Measurements from ENCODE around the gene TRAPPC10.

Gene TRAPPC10, protein sequence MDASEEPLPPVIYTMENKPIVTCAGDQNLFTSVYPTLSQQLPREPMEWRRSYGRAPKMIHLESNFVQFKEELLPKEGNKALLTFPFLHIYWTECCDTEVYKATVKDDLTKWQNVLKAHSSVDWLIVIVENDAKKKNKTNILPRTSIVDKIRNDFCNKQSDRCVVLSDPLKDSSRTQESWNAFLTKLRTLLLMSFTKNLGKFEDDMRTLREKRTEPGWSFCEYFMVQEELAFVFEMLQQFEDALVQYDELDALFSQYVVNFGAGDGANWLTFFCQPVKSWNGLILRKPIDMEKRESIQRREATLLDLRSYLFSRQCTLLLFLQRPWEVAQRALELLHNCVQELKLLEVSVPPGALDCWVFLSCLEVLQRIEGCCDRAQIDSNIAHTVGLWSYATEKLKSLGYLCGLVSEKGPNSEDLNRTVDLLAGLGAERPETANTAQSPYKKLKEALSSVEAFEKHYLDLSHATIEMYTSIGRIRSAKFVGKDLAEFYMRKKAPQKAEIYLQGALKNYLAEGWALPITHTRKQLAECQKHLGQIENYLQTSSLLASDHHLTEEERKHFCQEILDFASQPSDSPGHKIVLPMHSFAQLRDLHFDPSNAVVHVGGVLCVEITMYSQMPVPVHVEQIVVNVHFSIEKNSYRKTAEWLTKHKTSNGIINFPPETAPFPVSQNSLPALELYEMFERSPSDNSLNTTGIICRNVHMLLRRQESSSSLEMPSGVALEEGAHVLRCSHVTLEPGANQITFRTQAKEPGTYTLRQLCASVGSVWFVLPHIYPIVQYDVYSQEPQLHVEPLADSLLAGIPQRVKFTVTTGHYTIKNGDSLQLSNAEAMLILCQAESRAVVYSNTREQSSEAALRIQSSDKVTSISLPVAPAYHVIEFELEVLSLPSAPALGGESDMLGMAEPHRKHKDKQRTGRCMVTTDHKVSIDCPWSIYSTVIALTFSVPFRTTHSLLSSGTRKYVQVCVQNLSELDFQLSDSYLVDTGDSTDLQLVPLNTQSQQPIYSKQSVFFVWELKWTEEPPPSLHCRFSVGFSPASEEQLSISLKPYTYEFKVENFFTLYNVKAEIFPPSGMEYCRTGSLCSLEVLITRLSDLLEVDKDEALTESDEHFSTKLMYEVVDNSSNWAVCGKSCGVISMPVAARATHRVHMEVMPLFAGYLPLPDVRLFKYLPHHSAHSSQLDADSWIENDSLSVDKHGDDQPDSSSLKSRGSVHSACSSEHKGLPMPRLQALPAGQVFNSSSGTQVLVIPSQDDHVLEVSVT

DNA sequence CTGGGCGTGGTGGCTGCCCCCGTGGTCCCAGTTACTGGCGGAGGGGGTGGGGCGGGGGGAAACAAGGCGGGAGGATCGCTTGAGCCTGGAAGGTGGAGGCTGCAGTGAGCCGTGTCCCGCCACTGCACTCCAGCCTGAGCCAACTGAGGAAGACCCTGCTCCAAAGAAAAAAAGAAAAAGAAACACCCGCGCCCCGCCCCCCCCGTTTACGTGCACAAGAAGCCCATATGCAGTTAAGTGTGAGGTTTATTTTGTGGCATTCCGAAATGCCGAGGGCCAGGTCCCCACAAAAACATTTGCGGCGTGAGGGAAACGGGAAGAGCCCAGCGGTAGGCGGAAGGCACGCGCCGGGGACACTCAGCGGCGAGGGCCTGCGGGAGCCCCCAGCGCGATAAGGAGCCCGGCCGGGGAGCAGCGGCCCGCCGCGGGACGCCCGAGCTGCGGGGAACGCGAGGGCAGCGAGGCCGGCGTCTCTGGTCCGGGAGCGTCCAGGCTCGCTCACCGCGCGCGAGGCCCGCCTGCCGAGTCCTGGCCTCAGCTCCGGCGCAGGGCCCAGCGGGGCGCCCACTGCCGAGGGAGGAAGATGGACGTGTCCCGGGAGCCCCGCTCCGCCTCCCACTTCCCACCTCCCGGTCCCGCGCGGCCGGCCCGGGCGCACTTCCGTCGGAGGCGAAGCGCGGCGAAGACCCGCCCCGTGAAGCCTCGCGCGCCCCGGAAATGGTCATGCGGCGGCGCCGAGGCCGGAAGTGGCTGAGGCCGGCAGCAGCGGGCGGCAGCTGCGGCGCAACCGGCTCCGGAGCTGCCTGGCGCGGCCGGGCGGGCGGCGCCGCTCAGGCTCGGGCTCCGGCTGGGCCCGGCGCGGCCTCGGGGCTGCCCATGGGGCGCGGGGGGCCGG, at the start of gene TRAPPC10:
Gene TRAPPC10 (plus strand): TSS at position 731 of the 895 bp plus-strand sequence. CDS start 185 bp downstream, outside the sequence.
- peak; percentile 79 for DNase-seq (ENCODE audit: low read depth, low spot score)

DNA sequence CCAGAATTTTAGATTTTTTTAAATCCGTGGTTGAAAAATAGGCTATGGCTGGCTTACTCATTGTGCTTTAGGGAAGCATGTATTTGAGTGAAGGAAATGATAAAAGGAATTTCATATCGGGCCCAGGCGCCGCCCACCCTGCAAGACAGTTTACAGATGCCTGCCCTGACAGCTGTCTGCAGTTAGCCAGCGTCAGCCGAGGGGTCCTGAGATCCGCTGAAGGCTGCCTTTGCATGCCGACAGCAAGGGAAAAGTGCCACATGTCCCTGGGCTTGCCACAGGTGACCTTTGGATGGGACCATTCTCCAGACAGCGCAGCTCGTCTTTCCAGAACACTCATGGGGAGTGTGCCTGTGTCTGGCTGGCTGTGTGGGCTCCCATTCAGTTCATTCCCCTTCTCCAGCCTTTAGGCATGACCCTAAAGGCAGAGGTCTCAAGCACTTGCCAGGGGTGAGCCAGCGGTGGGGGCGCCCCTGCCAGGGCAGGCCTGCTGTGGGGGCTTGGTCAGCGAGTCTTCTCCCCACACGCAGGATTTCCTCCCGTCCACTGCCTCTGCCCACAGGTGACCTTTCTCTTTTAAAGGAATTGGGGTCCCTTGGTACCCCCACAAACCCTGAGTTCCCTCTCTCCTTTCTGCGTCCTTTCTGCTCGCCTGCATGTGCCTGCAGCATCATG, 46.1 kb upstream of the TRAPPC10 start:
- no peak for DNase-seq (ENCODE audit: low read depth, low spot score)

DNA sequence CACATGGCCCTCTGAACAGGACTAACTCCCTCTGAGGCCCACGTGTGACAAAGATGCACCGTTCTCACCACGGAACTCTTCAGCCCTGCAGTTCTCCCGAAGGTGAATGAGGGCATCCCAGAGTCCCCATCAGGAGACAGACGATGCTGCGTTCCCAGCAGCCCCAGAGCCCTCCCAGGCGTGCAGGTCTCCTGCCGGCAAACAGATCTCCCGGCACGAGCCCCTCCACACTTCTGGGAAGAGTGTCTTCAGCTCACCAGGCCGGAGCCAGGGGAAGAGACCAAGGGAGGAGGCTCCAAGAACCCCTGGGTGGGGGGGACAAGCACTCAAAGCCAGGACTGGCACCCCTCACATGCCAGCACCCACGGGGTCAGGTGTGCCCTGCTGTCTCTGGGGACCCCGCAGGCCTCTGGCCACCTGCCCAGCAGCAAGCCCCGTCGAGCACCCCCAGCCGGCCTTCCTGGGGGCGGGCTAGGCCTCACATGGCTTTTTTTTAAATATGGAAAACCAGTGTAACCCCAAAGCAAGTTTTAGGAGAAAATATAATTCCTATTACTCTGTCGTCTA, 45.1 kb upstream of the TRAPPC10 start:
- DNase-seq (ENCODE audit: low read depth, low spot score), result no peak

DNA sequence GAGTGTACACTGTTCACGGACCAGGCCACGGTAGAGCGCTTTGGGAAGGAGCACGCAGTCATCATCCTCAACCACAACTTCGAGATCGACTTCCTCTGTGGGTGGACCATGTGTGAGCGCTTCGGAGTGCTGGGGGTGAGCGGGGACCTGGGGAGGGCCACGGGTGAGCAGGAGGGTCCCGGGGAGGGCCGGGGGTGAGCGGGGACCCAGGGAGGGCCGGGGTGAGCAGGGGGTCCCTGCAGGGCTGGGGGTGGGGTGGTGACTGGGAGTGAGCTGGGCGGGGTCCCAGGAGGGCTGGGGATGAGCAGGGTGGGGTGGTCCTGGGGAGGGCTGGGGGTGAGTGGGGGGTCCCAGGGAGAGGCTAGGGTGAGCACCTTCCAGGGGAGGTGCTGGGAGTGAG, 44.1 kb upstream of the TRAPPC10 start:
- DNase-seq (ENCODE audit: low read depth, low spot score), result no peak

DNA sequence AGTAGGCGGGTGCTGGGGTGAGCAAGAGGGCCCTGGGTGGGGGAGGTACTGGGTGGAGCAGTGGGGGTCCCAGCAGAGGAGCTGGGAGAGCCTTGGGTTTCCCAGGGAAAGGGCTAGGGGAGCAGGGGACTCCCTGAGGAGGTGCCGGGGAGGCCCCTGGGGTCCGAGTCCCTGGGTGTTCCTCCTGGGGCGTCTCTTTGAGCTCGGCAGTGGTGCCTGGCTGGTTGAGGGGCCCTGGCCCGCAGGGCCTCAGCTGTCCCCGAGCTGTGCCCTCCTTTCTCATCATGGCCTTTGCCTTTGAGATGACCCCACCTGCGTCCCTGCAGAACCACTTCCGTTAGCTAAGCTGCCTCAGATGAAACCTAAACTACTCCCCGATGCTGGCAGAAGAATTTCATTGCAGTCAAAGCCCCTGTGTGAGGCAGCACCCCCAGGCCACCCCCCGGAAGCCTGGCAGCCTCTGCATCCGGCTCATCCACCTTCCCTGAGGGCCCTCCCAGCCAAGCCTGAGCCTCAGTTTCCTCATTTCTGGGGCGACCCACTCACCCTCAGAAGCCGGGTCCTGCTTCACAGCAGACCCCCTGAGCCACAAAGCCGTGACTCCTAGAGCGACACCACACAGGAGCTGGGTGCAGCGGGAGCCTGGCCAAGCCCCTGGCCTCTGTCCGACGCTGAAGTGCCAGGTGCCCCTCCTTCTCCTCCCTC, 43.5 kb upstream of the TRAPPC10 start:
- DNase-seq (ENCODE audit: low read depth, low spot score), result no peak

DNA sequence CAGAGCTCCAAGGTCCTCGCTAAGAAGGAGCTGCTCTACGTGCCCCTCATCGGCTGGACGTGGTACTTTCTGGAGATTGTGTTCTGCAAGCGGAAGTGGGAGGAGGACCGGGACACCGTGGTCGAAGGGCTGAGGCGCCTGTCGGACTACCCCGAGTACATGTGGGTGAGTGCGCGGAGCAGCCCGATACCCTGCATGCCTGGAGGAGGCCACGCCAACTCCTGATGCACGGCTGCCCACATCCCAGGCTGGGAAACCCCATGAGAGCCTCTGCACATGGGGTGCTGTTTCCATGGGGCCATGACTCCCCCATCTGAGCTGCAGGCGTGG, 43.0 kb upstream of the TRAPPC10 start:
- no peak for DNase-seq (ENCODE audit: low read depth, low spot score)

DNA sequence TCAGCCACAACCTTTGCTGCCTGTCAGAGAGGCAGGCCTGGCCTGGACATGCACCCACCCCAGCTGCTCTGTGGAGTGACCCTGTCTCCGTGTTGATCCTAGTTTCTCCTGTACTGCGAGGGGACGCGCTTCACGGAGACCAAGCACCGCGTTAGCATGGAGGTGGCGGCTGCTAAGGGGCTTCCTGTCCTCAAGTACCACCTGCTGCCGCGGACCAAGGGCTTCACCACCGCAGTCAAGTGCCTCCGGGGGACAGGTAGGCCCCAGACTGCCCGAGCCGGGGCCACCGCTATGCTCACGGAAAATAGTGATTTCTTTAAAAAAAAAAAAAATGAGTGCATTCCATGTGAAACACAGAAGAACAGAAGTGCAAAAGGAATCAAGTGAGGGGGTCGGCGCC, 41.6 kb upstream of the TRAPPC10 start:
- no peak for DNase-seq (ENCODE audit: low read depth, low spot score)

DNA sequence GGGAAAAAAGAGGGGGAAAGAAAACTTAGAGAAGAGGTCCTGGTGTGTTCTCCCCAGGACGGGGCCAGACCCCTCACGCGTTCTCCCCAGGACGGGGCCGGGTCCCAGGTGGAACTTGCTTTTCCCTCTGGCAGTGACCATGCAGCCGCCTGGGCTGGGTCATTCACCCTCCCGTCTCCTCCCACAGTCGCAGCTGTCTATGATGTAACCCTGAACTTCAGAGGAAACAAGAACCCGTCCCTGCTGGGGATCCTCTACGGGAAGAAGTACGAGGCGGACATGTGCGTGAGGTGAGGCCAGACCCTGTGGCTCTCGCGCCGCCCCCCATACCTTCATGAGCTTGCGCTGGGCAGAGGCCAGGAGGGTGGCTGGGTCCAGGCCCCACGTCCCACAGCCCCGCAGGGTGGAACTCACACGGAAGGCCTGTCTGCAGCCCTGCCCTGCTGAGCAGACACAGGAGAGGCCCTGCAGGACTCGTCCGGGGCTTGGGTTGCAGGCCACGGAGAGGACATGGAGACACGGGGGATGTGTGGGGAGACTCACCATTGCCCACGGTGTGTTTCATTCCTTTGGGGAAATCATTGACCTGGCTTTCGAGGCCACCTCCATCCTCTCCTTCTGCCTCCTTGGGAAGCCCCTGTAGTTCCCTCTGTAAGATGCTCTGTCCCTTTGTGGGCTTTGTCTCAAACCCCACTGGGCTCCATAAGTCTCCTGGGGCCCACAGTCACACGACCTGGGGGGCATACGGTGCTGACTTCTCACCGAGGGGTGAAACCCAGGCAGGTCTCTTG, 40.7 kb upstream of the TRAPPC10 start:
- no peak for DNase-seq (ENCODE audit: low read depth, low spot score)

DNA sequence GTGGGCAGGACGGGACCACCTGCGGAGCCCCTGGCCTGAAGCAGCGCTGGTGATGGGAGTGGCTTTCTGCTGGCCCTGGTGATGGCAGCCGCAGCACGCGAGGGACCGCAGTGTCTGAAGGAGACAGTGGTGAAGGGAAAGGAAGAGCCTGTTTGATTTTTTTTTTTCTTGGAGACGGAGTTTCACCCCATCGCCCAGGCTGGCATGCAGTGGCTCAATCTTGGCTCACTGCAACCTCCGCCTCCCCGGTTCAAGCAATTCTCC, 40.2 kb upstream of the TRAPPC10 start:
- no peak for DNase-seq (ENCODE audit: low read depth, low spot score)

DNA sequence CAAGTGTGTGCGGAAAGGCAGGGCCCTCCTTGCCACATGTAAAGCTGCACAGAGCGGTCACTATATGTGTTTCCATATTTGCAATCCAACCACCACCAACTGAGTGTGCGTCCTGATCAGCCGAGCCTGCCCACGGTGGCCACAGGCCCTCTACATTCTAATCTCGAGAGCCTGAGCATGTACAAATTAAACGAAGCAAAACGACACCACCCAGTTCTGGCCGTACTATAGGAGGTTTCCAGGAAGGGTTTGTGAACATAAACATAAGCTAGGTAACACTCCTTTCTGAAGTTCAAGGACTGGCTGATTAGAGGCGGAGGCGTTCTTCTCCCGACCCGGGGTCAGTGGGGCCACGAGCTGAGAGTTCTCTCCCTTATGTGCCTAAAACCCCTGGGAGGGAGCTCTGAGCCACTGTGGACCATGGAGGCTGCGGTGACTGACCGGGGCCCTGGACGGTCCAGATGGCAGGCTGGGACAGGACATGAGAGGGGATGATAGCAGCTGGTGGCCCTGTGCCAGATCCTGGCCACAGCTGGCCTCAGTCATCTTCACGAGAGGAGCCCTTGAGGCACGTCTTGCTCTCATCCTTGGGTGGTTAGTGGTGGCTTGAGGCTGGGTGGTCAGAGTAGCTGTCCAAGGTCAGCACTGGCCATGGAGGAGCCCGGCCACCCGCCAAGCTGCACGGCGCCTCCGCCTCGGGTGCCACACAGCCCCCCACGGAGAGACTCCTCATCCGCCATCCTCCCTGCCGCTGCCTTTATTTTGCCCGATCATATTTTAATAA, 39.1 kb upstream of the TRAPPC10 start:
- DNase-seq (ENCODE audit: low read depth, low spot score), result no peak

DNA sequence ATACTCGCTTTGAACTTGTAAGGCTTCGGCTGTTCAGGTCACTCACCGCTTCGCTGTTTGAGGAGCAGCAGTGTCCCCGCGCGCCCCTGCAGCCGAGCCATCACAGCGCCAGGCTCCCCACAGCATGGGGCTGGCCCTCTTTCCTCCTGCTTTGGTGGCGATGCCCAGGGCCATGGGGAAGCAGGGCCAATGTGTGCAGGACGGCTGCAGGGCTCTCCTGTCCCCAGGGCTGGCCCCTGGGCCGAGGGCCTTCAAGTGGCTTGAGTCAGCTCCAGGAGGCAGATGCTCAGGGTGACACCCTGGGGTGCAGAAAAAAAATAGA, 38.5 kb upstream of the TRAPPC10 start:
- no peak for DNase-seq (ENCODE audit: low read depth, low spot score)

DNA sequence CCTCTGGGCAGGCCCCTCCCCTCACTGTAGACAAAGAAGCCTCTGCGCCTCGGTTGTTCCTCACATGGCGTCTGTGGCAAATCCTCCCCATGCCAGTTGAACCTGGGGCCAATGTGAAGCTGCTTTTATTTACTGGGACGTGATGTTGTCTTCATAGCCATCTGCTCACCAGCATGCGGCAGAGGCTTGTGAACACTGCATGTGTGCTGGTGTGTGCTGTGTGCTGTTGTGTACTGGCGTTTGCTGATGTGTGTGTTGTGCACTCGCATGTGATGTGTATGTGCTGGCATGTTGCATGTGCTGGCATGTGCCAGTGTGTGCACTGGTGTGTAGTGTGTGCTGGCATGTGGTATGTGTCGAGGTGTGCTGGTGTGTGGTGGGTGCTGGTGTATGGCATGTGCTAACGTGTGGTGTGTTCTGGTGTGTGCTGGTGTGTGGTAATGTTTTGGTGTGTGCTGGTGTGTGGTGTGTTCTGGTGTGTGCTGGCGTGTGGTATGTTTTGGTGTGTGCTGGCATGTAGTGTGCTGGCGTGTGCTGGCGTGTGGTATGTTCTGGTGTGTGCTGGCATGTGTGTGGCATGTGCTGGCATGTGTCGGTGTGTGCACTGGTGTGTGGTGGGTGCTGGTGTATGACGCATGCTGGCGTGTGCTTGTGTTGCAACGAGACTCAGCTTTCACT, 37.2 kb upstream of the TRAPPC10 start:
- no peak for DNase-seq (ENCODE audit: low read depth, low spot score)

DNA sequence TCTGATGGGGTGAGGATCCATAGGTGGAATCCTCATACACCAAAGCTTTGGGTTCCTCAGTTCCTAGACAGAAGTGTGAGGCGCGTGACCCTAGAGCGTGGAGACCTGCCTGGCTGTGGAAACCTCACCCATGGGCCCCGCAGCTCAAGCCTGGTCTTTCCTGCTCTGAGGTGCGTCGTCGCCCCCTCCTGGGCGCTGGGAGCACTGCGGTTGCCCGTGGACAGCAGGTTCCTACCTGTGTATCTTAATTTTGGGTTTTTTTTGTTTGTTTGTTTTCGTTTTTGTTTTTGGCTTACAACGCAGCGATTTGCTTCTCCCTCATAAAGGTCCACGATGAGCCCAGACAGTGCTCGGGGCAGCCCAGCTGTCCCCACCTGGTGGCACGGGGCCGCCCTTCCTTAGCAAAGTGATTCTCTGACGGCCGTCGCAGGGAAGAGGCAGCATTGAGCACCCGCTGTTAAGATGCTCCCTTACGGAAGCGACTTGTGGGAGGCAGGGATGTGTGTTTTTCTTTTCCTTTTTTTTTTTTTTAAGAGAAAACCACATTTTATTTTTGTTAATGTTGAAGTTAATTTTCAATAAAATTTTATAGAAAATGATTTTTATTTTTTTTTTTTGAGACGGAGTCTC, 36.5 kb upstream of the TRAPPC10 start:
- peak; percentile 37 for DNase-seq (ENCODE audit: low read depth, low spot score)

DNA sequence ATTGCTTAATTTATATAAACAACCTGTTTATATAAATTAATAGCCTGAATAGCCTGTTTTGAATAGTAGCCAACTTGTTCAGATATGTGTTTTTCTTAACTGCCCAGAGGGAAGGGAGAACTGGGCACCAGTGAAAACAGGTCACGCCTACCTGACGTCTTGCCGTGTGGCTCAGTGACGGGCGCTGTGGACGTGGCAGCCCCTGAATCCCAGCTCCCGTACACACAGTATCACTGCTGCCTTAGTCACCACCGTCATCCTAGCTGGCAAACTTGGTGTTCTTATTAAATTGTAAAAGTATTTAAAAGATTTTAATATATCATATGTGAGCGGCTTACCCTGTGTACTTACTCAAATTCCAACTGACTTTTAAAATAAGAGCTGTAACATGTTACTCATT, 35.4 kb upstream of the TRAPPC10 start:
- no peak for DNase-seq (ENCODE audit: low read depth, low spot score)

DNA sequence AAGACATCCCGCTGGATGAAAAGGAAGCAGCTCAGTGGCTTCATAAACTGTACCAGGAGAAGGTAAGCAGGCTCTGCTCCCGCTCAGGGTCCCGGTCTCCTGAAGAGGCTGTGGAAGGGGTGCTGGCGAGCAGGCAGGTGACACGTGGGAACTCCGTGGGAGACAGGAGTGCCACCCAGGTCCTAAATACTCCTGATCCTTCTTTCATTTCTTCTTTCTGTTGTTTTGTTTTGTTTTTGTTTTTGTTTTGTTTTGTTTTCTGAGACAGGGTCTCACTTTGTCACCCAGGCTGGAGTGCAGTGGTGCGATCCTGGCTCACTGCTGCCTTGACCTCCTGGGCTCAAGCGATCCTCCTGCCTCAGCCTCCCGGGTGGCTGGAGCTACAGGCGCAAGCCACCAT, 34.0 kb upstream of the TRAPPC10 start:
- DNase-seq (ENCODE audit: low read depth, low spot score), result no peak

DNA sequence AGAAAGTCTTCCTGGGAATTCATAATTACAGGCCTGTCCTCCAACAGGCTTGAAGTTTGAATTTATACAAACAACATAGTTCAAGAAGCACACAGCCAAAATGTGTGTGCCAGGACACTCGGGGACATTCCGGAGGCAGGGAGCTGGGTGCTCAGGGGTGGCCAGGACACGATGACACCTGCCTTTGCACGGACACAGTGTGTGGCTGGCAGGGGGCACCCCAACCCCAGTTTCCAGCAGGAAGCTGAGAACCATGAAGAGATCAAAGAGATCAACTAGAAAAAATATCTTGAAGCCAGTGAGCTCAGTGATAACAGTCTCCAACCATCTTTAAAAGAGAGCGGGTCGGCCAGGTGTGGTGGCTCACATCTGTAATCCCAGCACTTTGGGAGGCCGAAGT, 32.5 kb upstream of the TRAPPC10 start:
- DNase-seq (ENCODE audit: low read depth, low spot score), result no peak

DNA sequence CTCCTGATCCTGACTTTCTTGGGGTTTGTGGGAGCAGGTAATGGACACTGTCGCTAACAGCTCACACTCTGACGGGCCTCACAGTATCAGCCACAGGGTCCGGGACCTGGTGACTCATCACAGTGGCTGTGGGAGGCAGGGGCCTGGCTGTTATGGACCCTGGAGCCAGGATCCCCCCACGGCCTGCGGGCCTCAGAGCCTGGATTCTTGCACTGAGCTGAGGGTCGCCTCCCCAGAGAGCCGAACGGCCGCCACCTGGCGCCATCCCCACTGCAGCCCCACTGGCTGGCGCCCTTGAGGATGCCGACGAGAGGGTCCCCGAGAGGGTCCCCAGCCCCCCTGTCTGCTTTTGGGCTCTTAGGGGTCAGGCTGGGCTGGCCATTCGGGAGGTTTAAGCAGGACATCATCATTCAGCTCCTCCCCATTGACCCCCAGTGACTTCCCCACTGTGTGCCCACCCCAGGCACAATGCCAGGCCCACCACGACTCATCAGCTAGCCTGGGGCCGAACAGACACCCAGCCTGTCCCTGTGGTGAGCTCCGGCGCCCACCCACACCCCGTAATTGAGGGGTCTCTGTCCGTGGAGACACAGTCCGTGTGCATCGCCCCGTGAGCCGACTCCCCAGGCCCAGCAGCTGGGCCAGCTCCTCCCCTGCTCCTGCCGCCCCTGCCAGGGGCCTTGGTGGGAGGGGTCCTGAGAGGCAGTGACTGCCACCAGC, 30.8 kb upstream of the TRAPPC10 start:
- no peak for DNase-seq (ENCODE audit: low read depth, low spot score)

All from smooth muscle cell of the brain vasculature (primary cell).